ENCODE data around the gene ZBTB5. TPM values are rescaled to one million over a fixed set of nuclear protein-coding genes. Genes with fewer than 3 reads are reported as not detected.

ZBTB5 gene
- total and polyA plus RNA-seq, 2 of the 4 experiments (the other 2 are of a cell fraction), result 6.3 to 9.1 TPM

GRCh38 chr9:37429441-37430285 is 35.6 kb downstream of the ZBTB5 start:
- WGBS, 2 experiments (ENCODE audit: extremely low coverage in 2 of 2, insufficient read length in 1 of 2), result 86% methylated on average over 5 of the region's 17 CpGs; no CpG with 5 or more reads in 1 of the 2 experiments
- H3K79me1 ChIP-seq (ENCODE audit: low read depth in 1 of 2, low read length in 2 of 2), result peaks cover 23 to 40% of the 10 kb centered on the region in 2 experiments
- POLR2A ChIA-PET (ENCODE audit: unreplicated experiment), result no interaction called here
- no peak overlapping the region for H3K4me3 ChIP-seq (ENCODE audit: insufficient read depth, low read depth, low read length)
- peaks cover 20% of the 10 kb centered on the region for H4K20me1 ChIP-seq (ENCODE audit: insufficient read depth, low read length)
- CTCF ChIA-PET, result no interaction called here
- in situ Hi-C loops (cut with MboI; ENCODE audit: low sequenced_read_pairs) (no loop called here), intact Hi-C loops (cut with micrococcal nuclease) (no loop called here), dilution Hi-C loops (cut with HindIII; ENCODE audit: low sequenced_read_pairs, unreplicated experiment) (no loop called here)
- H2BK15ac ChIP-seq (ENCODE audit: low read depth, low read length), result no peak overlapping the region
- peak overlapping the region; percentile 44 for H2AK9ac ChIP-seq (replicated peaks; ENCODE audit: low read depth, low read length, poor library complexity)
- no peak overlapping the region for H3K4me2 ChIP-seq (ENCODE audit: low read depth, low read length)
- no peak overlapping the region for H2BK120ac ChIP-seq (ENCODE audit: low read depth, low read length)
- H3K18ac ChIP-seq (ENCODE audit: low read depth, low read length), result no peak overlapping the region
- no peak overlapping the region for H3K23ac ChIP-seq (ENCODE audit: low read depth, low read length)
- H3K56ac ChIP-seq (ENCODE audit: extremely low read depth, insufficient read depth, low read length), result no peak overlapping the region
- ATAC-seq (ENCODE audit: low read depth), result no peak
- no peak for TF ChIP-seq FOS (IDR thresholded peaks at IDR 0.05; ENCODE audit: low read depth, low read length)
- TF ChIP-seq CTCF (conservative IDR thresholded peaks at IDR 0.05; ENCODE audit: low read depth, low read length), result no peak
- TF ChIP-seq RCOR1 (IDR thresholded peaks at IDR 0.05; ENCODE audit: insufficient replicate concordance, low read length), result no peak
- TF ChIP-seq POLR2A (IDR thresholded peaks at IDR 0.05; ENCODE audit: low read depth, low read length), result no peak
- TF ChIP-seq MXI1 (IDR thresholded peaks at IDR 0.05; ENCODE audit: borderline replicate concordance, low read depth, low read length), result no peak
- no peak for TF ChIP-seq ELK1 (IDR thresholded peaks at IDR 0.05; ENCODE audit: borderline replicate concordance, low read depth, low read length)
- TF ChIP-seq SMC3 (IDR thresholded peaks at IDR 0.05; ENCODE audit: low read depth, low read length), result no peak
- TF ChIP-seq RAD21 (IDR thresholded peaks at IDR 0.05; ENCODE audit: low read length), result no peak
- TF ChIP-seq CHD1 (IDR thresholded peaks at IDR 0.05; ENCODE audit: low read depth, low read length), result no peak
- no peak for TF ChIP-seq MAZ (IDR thresholded peaks at IDR 0.05; ENCODE audit: borderline replicate concordance, low read depth, low read length)
- no peak for TF ChIP-seq BHLHE40 (IDR thresholded peaks at IDR 0.05; ENCODE audit: low read depth, low read length)
- no peak for TF ChIP-seq CEBPB (IDR thresholded peaks at IDR 0.05; ENCODE audit: low read depth, low read length)
- TF ChIP-seq MAFK (IDR thresholded peaks at IDR 0.05; ENCODE audit: low read depth, low read length), result no peak
- TF ChIP-seq USF2 (IDR thresholded peaks at IDR 0.05; ENCODE audit: low read depth, low read length), result no peak
- H3K9ac ChIP-seq (ENCODE audit: low read depth, low read length), result no peak overlapping the region
- H3K27me3 ChIP-seq (ENCODE audit: control insufficient read depth, insufficient read depth, low read length), result no peaks in the 10 kb centered on the region
- H4K91ac ChIP-seq (ENCODE audit: insufficient read depth, low read depth, low read length), result no peak overlapping the region
- H3K14ac ChIP-seq (replicated peaks; ENCODE audit: low read depth, low read length), result no peak overlapping the region
- H3K4me1 ChIP-seq (ENCODE audit: control insufficient read depth, insufficient read depth, low read length), result peaks cover 4% of the 10 kb centered on the region; the same call in 1 of the 2 replicates
- H3K4ac ChIP-seq (ENCODE audit: low read depth, low read length), result no peak overlapping the region
- DNase-seq, result no peak
- H2AFZ ChIP-seq (replicated peaks; ENCODE audit: low read length, poor library complexity), result no peak overlapping the region
- no peak overlapping the region for H2BK5ac ChIP-seq (ENCODE audit: low read depth, low read length, poor library complexity, severe bottlenecking)
- peaks cover 5% of the 10 kb centered on the region; the same call in 1 of the 2 replicates for H3K9me1 ChIP-seq (ENCODE audit: insufficient read depth, low read length)
- H3K36me3 ChIP-seq (ENCODE audit: control insufficient read depth, insufficient read depth, low read length), result peaks cover 52% of the 10 kb centered on the region
- no peak overlapping the region for H2AK5ac ChIP-seq (ENCODE audit: low read depth, low read length)
- H3K9me3 ChIP-seq (ENCODE audit: control insufficient read depth, insufficient read depth, low read length), result no peaks in the 10 kb centered on the region
- no peak overlapping the region for H2BK20ac ChIP-seq (ENCODE audit: low read depth, low read length)
- no TSS peak for BruUV-seq (replicated peaks)
- no peak overlapping the region for H4K8ac ChIP-seq (ENCODE audit: low read depth in 2 of 2, low read length in 2 of 2)
- H3K27ac ChIP-seq (ENCODE audit: insufficient read depth, low read length), result no peak overlapping the region
- no peak overlapping the region for H4K5ac ChIP-seq (ENCODE audit: low read depth, low read length)

All from IMR-90 (cell line).